ENCODE results near the gene KCTD11. TPM values are rescaled to one million over a fixed set of nuclear protein-coding genes. Genes with fewer than 3 reads are reported as not detected.

Gene KCTD11
- total RNA-seq, 1 donor from 2014 or later, result 7.9 TPM

DNA sequence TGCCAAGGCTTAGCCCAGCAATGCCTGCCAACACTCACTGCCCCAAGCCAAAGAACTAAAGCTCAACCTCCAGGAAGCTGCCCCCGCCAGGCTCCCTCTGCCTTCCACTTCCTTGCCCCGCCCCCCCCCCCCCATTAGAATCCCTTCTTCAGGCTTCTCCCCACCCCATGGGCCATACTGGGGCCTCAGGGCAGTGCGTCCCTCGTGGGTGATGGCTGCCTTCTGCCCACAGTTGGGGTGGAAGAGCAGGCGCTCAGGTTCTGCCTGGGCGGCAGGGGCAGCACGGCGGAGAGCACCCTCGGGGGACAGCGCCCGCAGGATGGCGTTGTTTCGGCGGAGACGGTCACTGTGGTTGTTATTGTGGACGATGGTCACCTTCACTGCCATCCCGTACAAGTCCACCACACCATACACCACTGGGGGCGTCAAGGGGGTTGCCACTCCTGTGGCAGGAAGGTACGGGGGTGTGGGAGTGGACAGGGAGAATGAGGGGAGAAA lies 26.9 kb upstream of the KCTD11 start:
- Mint-ChIP-seq H3K36me3 (ENCODE audit: low read depth) (peaks cover 3% of the 10 kb centered on the region), H3K27me3 (ENCODE audit: low read depth) (no peaks in the 10 kb centered on the region), H3K4me1 (peaks cover 20% of the 10 kb centered on the region), H3K9me3 (no peaks in the 10 kb centered on the region), H3K27ac (ENCODE audit: unreplicated experiment) (no peak overlapping the region), H3K4me3 (peak overlapping the region; percentile 47)
- TF ChIP-seq CTCF (conservative IDR thresholded peaks at IDR 0.05), result no peak
- DNase-seq (ENCODE audit: low read depth, low spot score), result no peak

DNA sequence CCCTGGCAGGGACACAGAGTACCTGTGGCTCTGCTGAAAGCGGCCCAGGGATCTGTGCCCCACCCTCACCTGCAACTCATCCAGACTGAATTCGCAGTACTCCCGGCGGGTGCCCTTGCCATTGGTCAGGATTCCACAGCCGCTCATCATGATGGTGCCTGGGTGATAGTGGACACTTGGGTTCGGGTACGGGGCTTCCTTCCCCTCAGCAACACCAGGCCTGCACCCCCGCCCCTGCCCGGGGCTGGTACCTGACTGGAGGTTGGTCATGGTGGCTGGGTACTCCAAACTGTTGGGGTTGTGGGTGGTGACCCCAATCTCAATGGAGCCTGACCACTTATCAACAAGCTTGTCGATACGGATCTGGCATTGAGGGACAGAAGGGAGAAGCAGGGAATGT lies 25.8 kb upstream of the KCTD11 start:
- Mint-ChIP-seq H3K4me3 (peak overlapping the region; percentile 72), H3K36me3 (ENCODE audit: low read depth) (peaks cover 3% of the 10 kb centered on the region)

DNA sequence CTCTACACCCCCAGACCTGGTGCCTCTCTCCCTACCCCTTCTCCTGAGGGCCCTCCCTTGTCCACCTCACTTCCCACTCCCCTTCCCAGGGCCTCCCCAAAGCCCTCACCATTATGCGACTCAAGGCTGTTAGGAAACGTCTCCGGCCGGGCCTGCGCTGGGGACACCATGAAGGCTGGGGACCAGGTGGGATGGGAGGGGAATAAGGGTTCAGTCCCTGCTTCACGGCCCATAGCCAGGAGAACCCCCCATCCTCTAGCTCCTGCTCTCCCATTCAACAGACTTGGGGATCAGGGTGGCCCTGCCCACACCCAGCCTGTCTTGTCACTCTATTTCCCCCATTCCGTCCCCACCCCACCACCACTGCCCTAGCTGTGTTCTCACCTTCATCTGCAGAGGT lies 24.9 kb upstream of the KCTD11 start:
- Mint-ChIP-seq H3K4me3 (peak overlapping the region; percentile 72), H3K27me3 (ENCODE audit: low read depth) (no peaks in the 10 kb centered on the region), H3K4me1 (peaks cover 22% of the 10 kb centered on the region), H3K27ac (ENCODE audit: unreplicated experiment) (no peak overlapping the region), H3K36me3 (ENCODE audit: low read depth) (no peaks in the 10 kb centered on the region), H3K9me3 (no peaks in the 10 kb centered on the region)
- no peak for TF ChIP-seq CTCF (conservative IDR thresholded peaks at IDR 0.05)
- no peak for DNase-seq (ENCODE audit: low read depth, low spot score)

More for the DNA sequence above, 25.8 kb upstream of the KCTD11 start:
- no peak for DNase-seq (ENCODE audit: low read depth, low spot score)
- H3K4me1 Mint-ChIP-seq, result peaks cover 22% of the 10 kb centered on the region
- H3K27me3 Mint-ChIP-seq (ENCODE audit: low read depth), result no peaks in the 10 kb centered on the region
- H3K9me3 Mint-ChIP-seq, result no peaks in the 10 kb centered on the region
- no peak overlapping the region for H3K27ac Mint-ChIP-seq (ENCODE audit: unreplicated experiment)
- no peak for TF ChIP-seq CTCF (conservative IDR thresholded peaks at IDR 0.05)

DNA sequence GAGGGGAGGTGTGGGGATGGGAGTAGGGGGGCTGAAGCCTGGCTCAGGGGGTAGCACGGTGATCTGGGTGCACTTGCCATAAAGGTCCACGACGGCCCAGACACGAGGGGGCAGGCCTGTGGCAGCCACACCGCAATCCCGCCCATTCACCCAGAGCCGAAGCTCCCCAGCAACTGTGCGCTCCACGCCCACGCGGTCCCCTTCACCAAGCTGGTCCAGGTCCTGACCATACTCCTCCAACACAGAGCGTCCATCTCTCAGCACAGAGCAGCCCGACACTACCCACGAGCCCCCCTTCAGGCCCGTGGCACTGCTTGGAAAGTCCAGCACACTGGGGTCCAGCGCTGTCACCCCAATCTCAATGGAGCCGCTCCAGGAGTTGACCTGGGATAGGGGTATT lies 24.5 kb upstream of the KCTD11 start:
- no peak overlapping the region for H3K27ac Mint-ChIP-seq (ENCODE audit: unreplicated experiment)
- no peak for TF ChIP-seq CTCF (conservative IDR thresholded peaks at IDR 0.05)
- H3K27me3 Mint-ChIP-seq (ENCODE audit: low read depth), result no peaks in the 10 kb centered on the region
- H3K9me3 Mint-ChIP-seq, result no peaks in the 10 kb centered on the region
- no peaks in the 10 kb centered on the region for H3K36me3 Mint-ChIP-seq (ENCODE audit: low read depth)
- peaks cover 22% of the 10 kb centered on the region for H3K4me1 Mint-ChIP-seq
- DNase-seq (ENCODE audit: low read depth, low spot score), result no peak
- H3K4me3 Mint-ChIP-seq, result peak overlapping the region; percentile 31

- no peak for DNase-seq (ENCODE audit: low read depth, low spot score)
- Mint-ChIP-seq H3K27ac (ENCODE audit: unreplicated experiment) (peak overlapping the region; percentile 58), H3K4me3 (peak overlapping the region; percentile 93), H3K4me1 (peaks cover 22% of the 10 kb centered on the region), H3K36me3 (ENCODE audit: low read depth) (no peaks in the 10 kb centered on the region), H3K27me3 (ENCODE audit: low read depth) (no peaks in the 10 kb centered on the region), H3K9me3 (no peaks in the 10 kb centered on the region)
- no peak for TF ChIP-seq CTCF (conservative IDR thresholded peaks at IDR 0.05)
Measured at GRCh38 chr17:7328009-7328408, 24.0 kb upstream of the KCTD11 start.
